IPS-18a (cell line): Measurements from ENCODE around the gene ZNF48.
A peak's percentile ranks its signal among the peaks of the same experiment; 100 is the strongest.

Source experiments
- H3K27ac ChIP-seq: one replicate; pipeline ENCODE4 v1.5.1; 2013; ENCODE audit warnings: low read length
- H3K27me3 ChIP-seq: one replicate; pipeline ENCODE4 v1.6.1; 2013; ENCODE audit warnings: mild to moderate bottlenecking, low read length; ENCODE audit not compliant: control insufficient read depth, insufficient read depth
- H3K36me3 ChIP-seq: one replicate; pipeline ENCODE4 v1.6.1; 2013; ENCODE audit warnings: low read depth, low read length; ENCODE audit not compliant: control insufficient read depth
- H3K4me1 ChIP-seq: one replicate; pipeline ENCODE4 v1.6.1; 2013; ENCODE audit warnings: low read depth, low read length; ENCODE audit not compliant: control insufficient read depth
- H3K4me3 ChIP-seq: one replicate; pipeline ENCODE4 v1.5.1; 2013; ENCODE audit warnings: low read length
- H3K9ac ChIP-seq: one replicate; pipeline ENCODE4 v1.6.1; 2013; ENCODE audit warnings: mild to moderate bottlenecking, low read length, moderate library complexity
- H3K9me3 ChIP-seq: one replicate; pipeline ENCODE4 v1.6.1; 2013; ENCODE audit warnings: low read depth, low read length; ENCODE audit not compliant: control insufficient read depth

ZNF48 gene

DNA sequence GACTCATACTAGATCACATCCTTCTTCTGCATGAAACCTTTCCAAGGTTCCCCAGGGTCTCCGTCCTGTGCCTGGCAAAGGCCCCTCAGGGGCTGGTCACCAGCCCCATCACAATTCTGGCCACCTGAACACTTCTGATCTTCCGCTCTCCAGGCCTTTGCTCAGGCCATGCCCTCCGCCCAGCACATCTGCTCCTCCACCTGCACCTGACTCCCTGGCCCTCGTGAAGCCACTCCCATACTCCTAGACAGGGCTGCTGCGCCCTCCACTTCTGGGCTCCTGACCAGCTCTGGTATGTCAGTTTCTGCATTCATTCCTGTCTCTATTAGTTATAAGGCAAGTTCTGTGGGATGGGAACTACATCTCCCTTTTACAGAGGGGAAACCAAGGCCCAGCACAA, 22.5 kb upstream of the ZNF48 start:
- Histone ChIP-seq H3K27me3 (no peaks in the 10 kb centered on the region), H3K27ac (no peak overlapping the region), H3K4me1 (peaks cover 17% of the 10 kb centered on the region), H3K36me3 (no peaks in the 10 kb centered on the region), H3K4me3 (no peak overlapping the region), H3K9me3 (no peaks in the 10 kb centered on the region), H3K9ac (no peak overlapping the region)

- no peak within 1 kb of the TSS for H3K27ac ChIP-seq
- H3K4me1 ChIP-seq: peaks cover 12% of the 10 kb centered on the region
- no peak within 1 kb of the TSS for H3K4me3 ChIP-seq
- no peaks in the 10 kb centered on the region for H3K9me3 ChIP-seq
- no peaks in the 10 kb centered on the region for H3K36me3 ChIP-seq
- H3K27me3 ChIP-seq: no peaks in the 10 kb centered on the region
- H3K9ac ChIP-seq: no peak within 1 kb of the TSS
These were observed 20.7 kb upstream of the ZNF48 start, which contains the start of gene MYL11 for GRCh38 chr16:30374538-30374937. Gene MYL11 (plus strand): TSS chr16:30374802. CDS start chr16:30374858, 56 bp downstream.

DNA sequence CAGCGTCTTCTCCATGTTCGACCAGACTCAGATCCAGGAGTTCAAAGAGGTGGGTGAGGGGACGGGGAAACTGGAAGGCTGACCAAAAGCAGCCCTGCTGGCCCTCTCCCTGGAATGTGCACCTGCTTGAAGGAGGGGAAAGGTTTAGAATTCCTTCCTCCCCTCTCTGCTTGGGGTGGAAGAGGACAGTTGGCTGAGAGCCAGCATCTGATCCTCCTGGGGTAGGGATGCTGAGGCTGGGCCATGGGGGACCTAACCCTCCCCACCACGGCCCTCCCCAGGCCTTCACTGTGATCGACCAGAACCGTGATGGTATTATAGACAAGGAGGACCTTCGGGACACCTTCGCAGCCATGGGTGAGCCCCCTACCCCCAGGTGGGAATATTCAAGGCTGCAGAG, 19.4 kb upstream of the ZNF48 start:
- no peak overlapping the region for H3K9ac ChIP-seq
- no peaks in the 10 kb centered on the region for H3K27me3 ChIP-seq
- H3K27ac ChIP-seq: no peak overlapping the region
- H3K4me1 ChIP-seq: peaks cover 12% of the 10 kb centered on the region
- no peak overlapping the region for H3K4me3 ChIP-seq
- H3K9me3 ChIP-seq: no peaks in the 10 kb centered on the region
- no peaks in the 10 kb centered on the region for H3K36me3 ChIP-seq

- Histone ChIP-seq H3K9ac (no peak overlapping the region), H3K27me3 (no peaks in the 10 kb centered on the region), H3K36me3 (no peaks in the 10 kb centered on the region), H3K27ac (no peak overlapping the region), H3K4me1 (peaks cover 9% of the 10 kb centered on the region), H3K4me3 (no peak overlapping the region), H3K9me3 (no peaks in the 10 kb centered on the region)
These were observed 18.7 kb upstream of the ZNF48 start for GRCh38 chr16:30376461-30376902.

DNA sequence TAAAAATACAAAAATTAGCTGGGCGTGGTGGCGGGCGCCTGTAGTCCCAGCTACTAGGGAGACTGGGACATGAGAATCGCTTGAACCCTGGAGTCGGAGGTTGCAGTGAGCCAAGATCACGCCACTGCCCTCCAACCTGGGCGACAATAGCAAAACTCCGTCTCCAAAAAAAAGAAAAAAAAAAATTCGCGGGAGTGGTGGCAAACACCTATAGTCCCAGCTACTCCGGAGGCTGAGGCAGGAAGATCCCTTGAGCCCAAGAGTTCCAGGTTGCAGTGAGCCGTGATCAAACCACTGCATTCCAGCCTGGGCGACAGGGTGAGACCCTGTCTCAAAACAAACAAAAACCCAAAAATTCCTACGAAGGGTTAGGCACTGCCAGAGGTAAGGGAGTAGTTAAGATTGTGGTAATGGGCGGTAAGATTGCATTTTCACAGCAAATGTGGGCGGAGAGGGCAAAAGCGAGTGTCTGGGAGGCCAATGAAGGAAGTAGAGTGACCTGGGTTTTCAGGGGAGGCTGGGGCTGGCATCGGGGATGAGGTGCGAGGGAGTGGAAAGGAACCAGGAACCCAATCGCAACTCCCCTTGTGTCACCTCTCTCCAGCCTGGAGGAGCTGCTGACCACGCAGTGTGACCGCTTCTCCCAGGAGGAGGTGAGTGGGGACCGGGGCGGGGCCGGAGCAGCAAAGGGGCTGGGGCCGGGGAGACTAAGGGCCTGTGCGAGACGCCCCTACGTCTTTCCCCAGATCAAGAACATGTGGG, 18.0 kb upstream of the ZNF48 start:
- Histone ChIP-seq H3K9ac (peak overlapping the region; percentile 83), H3K27me3 (no peaks in the 10 kb centered on the region), H3K9me3 (no peaks in the 10 kb centered on the region), H3K4me3 (peak overlapping the region; percentile 96), H3K27ac (peak overlapping the region; percentile 87), H3K4me1 (peaks cover 7% of the 10 kb centered on the region), H3K36me3 (no peaks in the 10 kb centered on the region)

DNA sequence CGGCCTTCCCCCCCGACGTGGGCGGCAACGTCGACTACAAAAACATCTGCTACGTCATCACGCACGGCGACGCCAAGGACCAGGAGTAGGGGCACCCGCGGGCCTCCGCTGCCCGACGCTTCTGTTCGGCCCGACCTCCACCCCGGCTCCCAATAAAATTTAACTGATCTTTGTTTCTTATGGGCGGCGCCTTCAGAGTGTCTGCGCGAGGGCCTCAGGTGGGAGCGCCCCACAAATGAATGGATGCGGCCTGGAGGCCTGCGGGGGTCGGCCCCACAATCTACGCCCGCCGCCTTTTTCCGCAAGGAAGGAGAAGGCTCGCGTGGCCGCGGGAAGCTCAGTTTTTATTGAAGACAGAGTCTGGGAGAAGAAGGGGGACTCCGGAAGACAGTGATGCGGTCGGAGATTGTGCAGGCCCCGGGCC, 17.4 kb upstream of the ZNF48 start:
- Histone ChIP-seq H3K4me1 (peaks cover 7% of the 10 kb centered on the region), H3K27ac (peak overlapping the region; percentile 87), H3K9ac (peak overlapping the region; percentile 83), H3K27me3 (no peaks in the 10 kb centered on the region), H3K4me3 (peak overlapping the region; percentile 96), H3K36me3 (no peaks in the 10 kb centered on the region), H3K9me3 (no peaks in the 10 kb centered on the region)

GRCh38 chr16:30378236-30379157, 16.7 kb upstream of the ZNF48 start:
- H3K9me3 ChIP-seq: no peaks in the 10 kb centered on the region
- H3K27me3 ChIP-seq: no peaks in the 10 kb centered on the region
- peak overlapping the region; percentile 94 for H3K27ac ChIP-seq
- H3K36me3 ChIP-seq: no peaks in the 10 kb centered on the region
- peak overlapping the region; percentile 96 for H3K4me3 ChIP-seq
- H3K9ac ChIP-seq: peak overlapping the region; percentile 83
- H3K4me1 ChIP-seq: peaks cover 7% of the 10 kb centered on the region

DNA sequence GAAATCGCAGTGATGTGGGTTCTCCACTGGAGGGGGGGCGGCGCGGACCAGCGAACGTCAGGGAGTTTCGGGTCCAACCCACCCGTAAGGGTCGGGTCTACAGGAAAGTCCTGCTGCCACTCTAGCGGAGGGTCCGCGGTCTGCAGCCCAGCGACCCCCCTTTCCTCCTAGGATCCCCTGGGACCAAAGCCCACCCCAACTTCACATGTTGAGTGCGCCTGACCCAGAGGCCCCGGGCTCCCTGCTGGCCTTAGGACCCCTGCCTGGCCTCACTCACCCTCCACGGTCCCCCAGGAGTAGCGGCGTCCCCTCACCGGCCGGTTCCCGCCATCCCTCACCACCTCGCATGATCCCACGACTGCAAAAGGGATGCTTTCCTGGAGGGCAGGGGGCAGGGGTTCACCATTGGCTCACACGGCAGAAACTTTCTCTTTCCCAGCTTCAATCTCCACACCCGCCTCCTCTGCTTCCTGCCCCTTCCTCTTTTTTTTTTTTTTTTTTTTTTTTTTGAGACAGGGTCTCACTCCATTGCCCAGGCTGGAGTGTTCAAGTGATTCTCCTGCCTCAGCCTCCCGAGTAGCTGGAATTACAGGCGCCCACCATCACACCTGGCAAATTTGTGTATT, 15.9 kb upstream of the ZNF48 start:
- H3K9ac ChIP-seq: peak overlapping the region; percentile 75
- H3K27me3 ChIP-seq: no peaks in the 10 kb centered on the region
- H3K27ac ChIP-seq: no peak overlapping the region
- H3K4me3 ChIP-seq: peak overlapping the region; percentile 96
- no peaks in the 10 kb centered on the region for H3K36me3 ChIP-seq
- H3K9me3 ChIP-seq: no peaks in the 10 kb centered on the region
- peaks cover 7% of the 10 kb centered on the region for H3K4me1 ChIP-seq

- H3K4me1 ChIP-seq: peaks cover 7% of the 10 kb centered on the region
- no peaks in the 10 kb centered on the region for H3K9me3 ChIP-seq
- H3K9ac ChIP-seq: no peak overlapping the region
- H3K27me3 ChIP-seq: no peaks in the 10 kb centered on the region
- H3K36me3 ChIP-seq: no peaks in the 10 kb centered on the region
- H3K27ac ChIP-seq: no peak overlapping the region
- no peak overlapping the region for H3K4me3 ChIP-seq
These were observed 15.0 kb upstream of the ZNF48 start for GRCh38 chr16:30380072-30380802.

- H3K9me3 ChIP-seq: no peaks in the 10 kb centered on the region
- no peaks in the 10 kb centered on the region for H3K36me3 ChIP-seq
- H3K27ac ChIP-seq: no peak overlapping the region
- peaks cover 4% of the 10 kb centered on the region for H3K4me1 ChIP-seq
- no peak overlapping the region for H3K4me3 ChIP-seq
- no peaks in the 10 kb centered on the region for H3K27me3 ChIP-seq
- no peak overlapping the region for H3K9ac ChIP-seq
These were observed 14.4 kb upstream of the ZNF48 start for GRCh38 chr16:30380803-30381208.
